ENCODE data around the gene LRRC30. TPM values are rescaled to one million over a fixed set of nuclear protein-coding genes. Genes with fewer than 3 reads are reported as not detected.

Gene LRRC30
- polyA plus RNA-seq (2013, experiment 1 of 2): not detected
- not detected for polyA plus RNA-seq (2013, experiment 2 of 2)

DNA sequence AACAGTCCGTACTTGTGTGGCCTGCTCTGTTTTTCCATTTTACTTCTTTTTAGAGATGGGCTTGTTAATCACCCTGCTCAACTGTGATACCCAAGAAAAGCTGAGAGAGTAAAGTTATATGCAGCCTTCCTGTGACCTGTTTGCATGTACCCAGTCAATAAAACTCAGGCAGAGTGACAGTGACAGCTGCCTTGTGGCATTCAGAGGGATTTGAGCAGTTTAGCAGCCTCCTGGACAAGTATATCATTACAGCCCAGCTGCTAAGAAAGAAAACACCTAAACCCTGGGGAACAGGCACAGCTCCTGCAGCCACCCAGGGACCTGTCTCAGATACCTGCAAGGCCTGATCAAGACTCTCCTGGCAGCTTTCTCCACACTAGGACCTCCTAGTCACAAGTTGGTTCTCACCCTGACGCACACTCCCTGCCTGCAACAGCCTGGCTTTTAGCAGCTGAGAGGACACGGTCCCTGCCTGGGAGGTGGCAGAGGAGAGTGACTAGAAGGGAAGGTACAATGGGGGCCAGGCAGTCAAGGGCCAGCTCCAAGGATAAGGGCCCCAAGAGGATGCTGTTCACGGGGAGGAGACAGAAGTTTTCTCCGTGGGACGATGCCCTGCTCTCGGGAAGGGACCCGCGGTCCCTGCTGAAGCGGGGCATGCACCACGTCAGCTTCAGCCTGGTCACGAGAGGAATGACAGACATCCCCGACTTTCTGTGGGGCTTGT is at the start of gene LRRC30:
LRRC30 (plus strand) TSS at position 464 of the 724 bp plus-strand sequence; CDS start at position 514, 50 bp downstream.
- H3K18ac ChIP-seq (ENCODE audit: low read length): peak within 1 kb of the TSS; percentile 76
- no peak within 1 kb of the TSS for H3K27ac ChIP-seq (replicated peaks; ENCODE audit: low read length)
- no peak within 1 kb of the TSS for H2AFZ ChIP-seq (ENCODE audit: low read length)
- H4K8ac ChIP-seq (ENCODE audit: low read depth, low read length): no peak within 1 kb of the TSS
- no peak within 1 kb of the TSS for H3K4me2 ChIP-seq (ENCODE audit: insufficient read depth, low read length, poor library complexity, severe bottlenecking)
- WGBS, 2 donors (ENCODE audit: extremely low coverage in 2 of 2, insufficient read length in 2 of 2, insufficient replicate concordance in 1 of 2): no CpG with 5 or more reads among the region's 13 CpGs
- no peak within 1 kb of the TSS for H3K9ac ChIP-seq (ENCODE audit: low read depth, low read length, poor library complexity)
- peaks cover 0 to 4% of the 10 kb centered on the region in 2 donors for H3K9me3 ChIP-seq (replicated peaks in 1 of 2; ENCODE audit: control insufficient read depth in 2 of 2, insufficient read depth in 1 of 2, low read depth in 1 of 2, low read length in 2 of 2)
- peaks cover 0 to 4% of the 10 kb centered on the region in 2 donors for H3K4me1 ChIP-seq (ENCODE audit: control insufficient read depth in 2 of 2, insufficient read depth in 1 of 2, low read depth in 1 of 2, low read length in 2 of 2)
- peak within 1 kb of the TSS; percentile 26 for H3K23ac ChIP-seq (ENCODE audit: low read depth, low read length, poor library complexity)
- H3K79me1 ChIP-seq (ENCODE audit: low read depth, low read length): no peaks in the 10 kb centered on the region
- no peak within 1 kb of the TSS for H3K4me3 ChIP-seq (ENCODE audit: low read length in 2 of 2)
- peak within 1 kb of the TSS; percentile 5 for H2BK5ac ChIP-seq (ENCODE audit: low read length)
- peaks cover 0 to 9% (median 0%) of the 10 kb centered on the region in 3 experiments for H3K27me3 ChIP-seq (ENCODE audit: control insufficient read depth in 3 of 3, insufficient read depth in 3 of 3, low read depth in 1 of 3, low read length in 3 of 3)
- no peak within 1 kb of the TSS for H3K14ac ChIP-seq (ENCODE audit: low read length)
- H2AK5ac ChIP-seq (ENCODE audit: low read depth, low read length): peak within 1 kb of the TSS; percentile 74
- no peak within 1 kb of the TSS for H2BK120ac ChIP-seq (ENCODE audit: low read depth, low read length)
- peak within 1 kb of the TSS; percentile 50 for H2BK15ac ChIP-seq (ENCODE audit: low read length)
- H4K91ac ChIP-seq (ENCODE audit: low read depth, low read length, poor library complexity): peak within 1 kb of the TSS; percentile 13
- H3K36me3 ChIP-seq (replicated peaks in 1 of 2; ENCODE audit: control insufficient read depth in 2 of 2, insufficient read depth in 2 of 2, low read length in 2 of 2): no peaks in the 10 kb centered on the region
- no peak for DNase-seq (ENCODE audit: low spot score)
- H3K4ac ChIP-seq (ENCODE audit: low read length): no peak within 1 kb of the TSS
- peak within 1 kb of the TSS; percentile 84 for H2BK12ac ChIP-seq (ENCODE audit: low read length)

DNA sequence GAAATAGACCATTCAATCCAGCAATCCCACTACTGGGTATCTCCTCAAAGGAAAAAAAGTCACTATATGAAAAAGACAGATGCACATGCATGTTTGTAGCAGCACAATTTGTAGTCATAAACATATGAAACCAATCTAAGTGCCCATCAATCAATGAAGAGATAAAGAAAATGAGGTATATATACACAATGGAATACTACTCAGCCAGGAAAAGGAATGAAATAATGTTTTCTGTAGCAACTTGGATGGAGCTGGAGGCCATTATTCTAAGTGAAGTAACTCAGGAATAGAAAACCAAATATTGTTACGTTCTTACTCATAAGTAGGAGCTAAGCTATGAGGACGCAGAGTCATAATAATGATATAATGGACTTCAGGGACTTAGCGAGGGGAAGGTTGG is 45.2 kb upstream of the LRRC30 start:
- H3K4me2 ChIP-seq (ENCODE audit: insufficient read depth, low read length, poor library complexity, severe bottlenecking): no peak overlapping the region
- no peak overlapping the region for H3K23ac ChIP-seq (ENCODE audit: low read depth, low read length, poor library complexity)
- H3K14ac ChIP-seq (ENCODE audit: low read length): no peak overlapping the region
- WGBS, 2 donors (ENCODE audit: extremely low coverage in 2 of 2, insufficient read length in 2 of 2, insufficient replicate concordance in 1 of 2): no CpG with 5 or more reads among the region's 3 CpGs
- no peak overlapping the region for H3K27ac ChIP-seq (replicated peaks; ENCODE audit: low read length)
- no peak overlapping the region for H4K8ac ChIP-seq (ENCODE audit: low read depth, low read length)
- peaks cover 0 to 2% (median 0%) of the 10 kb centered on the region in 3 experiments for H3K27me3 ChIP-seq (ENCODE audit: control insufficient read depth in 3 of 3, insufficient read depth in 3 of 3, low read depth in 1 of 3, low read length in 3 of 3)
- no peak overlapping the region for H3K18ac ChIP-seq (ENCODE audit: low read length)
- H2BK120ac ChIP-seq (ENCODE audit: low read depth, low read length): no peak overlapping the region
- H2AFZ ChIP-seq (ENCODE audit: low read length): no peak overlapping the region
- no peaks in the 10 kb centered on the region for H3K4me1 ChIP-seq (ENCODE audit: control insufficient read depth in 2 of 2, insufficient read depth in 1 of 2, low read depth in 1 of 2, low read length in 2 of 2)
- no peak overlapping the region for H2BK5ac ChIP-seq (ENCODE audit: low read length)
- no peaks in the 10 kb centered on the region for H3K9me3 ChIP-seq (replicated peaks in 1 of 2; ENCODE audit: control insufficient read depth in 2 of 2, insufficient read depth in 1 of 2, low read depth in 1 of 2, low read length in 2 of 2)
- no peak for DNase-seq (ENCODE audit: low spot score)
- H3K36me3 ChIP-seq (replicated peaks in 1 of 2; ENCODE audit: control insufficient read depth in 2 of 2, insufficient read depth in 2 of 2, low read length in 2 of 2): no peaks in the 10 kb centered on the region
- no peak overlapping the region for H3K9ac ChIP-seq (ENCODE audit: low read depth, low read length, poor library complexity)
- no peak overlapping the region for H3K4ac ChIP-seq (ENCODE audit: low read length)
- no peak overlapping the region for H2AK5ac ChIP-seq (ENCODE audit: low read depth, low read length)
- no peak overlapping the region for H3K4me3 ChIP-seq (ENCODE audit: low read length in 2 of 2)
- no peak overlapping the region for H2BK12ac ChIP-seq (ENCODE audit: low read length)
- no peaks in the 10 kb centered on the region for H3K79me1 ChIP-seq (ENCODE audit: low read depth, low read length)
- no peak overlapping the region for H4K91ac ChIP-seq (ENCODE audit: low read depth, low read length, poor library complexity)
- no peak overlapping the region for H2BK15ac ChIP-seq (ENCODE audit: low read length)

DNA sequence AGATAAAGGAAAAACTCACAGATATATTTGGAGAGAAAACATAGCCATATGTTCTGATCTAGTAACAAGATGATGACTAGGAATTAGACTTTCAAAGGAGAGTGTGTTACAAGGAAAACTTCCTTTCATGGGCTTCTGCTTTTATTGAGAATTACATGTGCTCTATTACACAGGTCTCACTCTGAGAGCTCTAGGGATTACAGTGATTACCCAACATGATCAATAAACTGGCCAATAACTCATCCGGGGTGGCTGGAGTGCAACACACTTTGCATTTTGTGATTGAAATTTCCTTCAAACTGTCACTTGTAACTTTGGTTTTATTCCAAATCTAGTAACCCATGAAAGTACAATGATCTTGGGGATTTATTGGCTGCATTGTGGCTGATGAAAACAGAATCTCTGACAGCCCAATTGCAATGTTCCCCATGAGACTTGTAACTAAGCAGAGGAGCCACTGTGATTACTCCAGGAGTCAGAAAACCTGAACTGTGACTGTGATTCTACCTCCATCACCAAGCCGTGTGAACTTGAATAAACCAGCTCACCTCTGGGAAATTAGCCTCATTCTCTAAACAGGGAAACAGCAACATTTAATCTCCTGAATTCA is 40.2 kb upstream of the LRRC30 start:
- DNase-seq (ENCODE audit: low spot score): no peak
- no peak overlapping the region for H3K27ac ChIP-seq (replicated peaks; ENCODE audit: low read length)
- no peaks in the 10 kb centered on the region for H3K79me1 ChIP-seq (ENCODE audit: low read depth, low read length)
- no peak overlapping the region for H3K4ac ChIP-seq (ENCODE audit: low read length)
- H3K9me3 ChIP-seq (replicated peaks in 1 of 2; ENCODE audit: control insufficient read depth in 2 of 2, insufficient read depth in 1 of 2, low read depth in 1 of 2, low read length in 2 of 2): no peaks in the 10 kb centered on the region
- H3K36me3 ChIP-seq (replicated peaks in 1 of 2; ENCODE audit: control insufficient read depth in 2 of 2, insufficient read depth in 2 of 2, low read length in 2 of 2): no peaks in the 10 kb centered on the region
- H3K27me3 ChIP-seq (ENCODE audit: control insufficient read depth in 3 of 3, insufficient read depth in 3 of 3, low read depth in 1 of 3, low read length in 3 of 3): no peaks in the 10 kb centered on the region
- no peak overlapping the region for H3K4me3 ChIP-seq (ENCODE audit: low read length in 2 of 2)
- H2BK15ac ChIP-seq (ENCODE audit: low read length): no peak overlapping the region
- H2BK12ac ChIP-seq (ENCODE audit: low read length): no peak overlapping the region
- H2AFZ ChIP-seq (ENCODE audit: low read length): no peak overlapping the region
- no peak overlapping the region for H4K91ac ChIP-seq (ENCODE audit: low read depth, low read length, poor library complexity)
- no CpG with 5 or more reads among the region's 2 CpGs for WGBS, 2 donors (ENCODE audit: extremely low coverage in 2 of 2, insufficient read length in 2 of 2, insufficient replicate concordance in 1 of 2)
- no peak overlapping the region for H2AK5ac ChIP-seq (ENCODE audit: low read depth, low read length)
- no peak overlapping the region for H3K18ac ChIP-seq (ENCODE audit: low read length)
- H3K23ac ChIP-seq (ENCODE audit: low read depth, low read length, poor library complexity): no peak overlapping the region
- H2BK120ac ChIP-seq (ENCODE audit: low read depth, low read length): no peak overlapping the region
- no peak overlapping the region for H3K9ac ChIP-seq (ENCODE audit: low read depth, low read length, poor library complexity)
- H4K8ac ChIP-seq (ENCODE audit: low read depth, low read length): no peak overlapping the region
- H3K14ac ChIP-seq (ENCODE audit: low read length): no peak overlapping the region
- H3K4me2 ChIP-seq (ENCODE audit: insufficient read depth, low read length, poor library complexity, severe bottlenecking): no peak overlapping the region
- no peaks in the 10 kb centered on the region for H3K4me1 ChIP-seq (ENCODE audit: control insufficient read depth in 2 of 2, insufficient read depth in 1 of 2, low read depth in 1 of 2, low read length in 2 of 2)
- no peak overlapping the region for H2BK5ac ChIP-seq (ENCODE audit: low read length)

DNA sequence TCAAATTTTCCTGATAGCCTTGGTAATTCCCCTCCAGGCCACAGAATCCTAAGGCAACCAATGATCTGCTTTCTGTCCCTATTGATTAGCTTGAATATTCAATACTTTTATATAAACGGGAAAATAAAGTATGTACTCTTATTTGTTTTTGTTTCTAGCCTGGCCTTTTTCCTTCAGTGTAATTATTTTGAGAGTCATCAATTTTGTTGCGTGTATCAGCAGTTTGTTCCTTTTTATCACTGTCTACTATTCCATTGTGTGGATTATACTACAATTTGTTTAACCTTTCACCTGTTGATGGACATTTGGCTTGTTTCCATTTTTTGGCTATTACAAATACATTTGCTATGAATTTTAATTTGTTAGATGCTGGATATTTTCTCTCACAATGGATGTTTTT is 39.2 kb upstream of the LRRC30 start:
- H2BK15ac ChIP-seq (ENCODE audit: low read length): no peak overlapping the region
- no peak overlapping the region for H2BK5ac ChIP-seq (ENCODE audit: low read length)
- H4K8ac ChIP-seq (ENCODE audit: low read depth, low read length): no peak overlapping the region
- no peak overlapping the region for H2BK12ac ChIP-seq (ENCODE audit: low read length)
- no peak overlapping the region for H3K4ac ChIP-seq (ENCODE audit: low read length)
- H3K27ac ChIP-seq (replicated peaks; ENCODE audit: low read length): no peak overlapping the region
- no peak overlapping the region for H3K18ac ChIP-seq (ENCODE audit: low read length)
- no CpG with 5 or more reads among the region's 2 CpGs for WGBS, 2 donors (ENCODE audit: extremely low coverage in 2 of 2, insufficient read length in 2 of 2, insufficient replicate concordance in 1 of 2)
- H4K91ac ChIP-seq (ENCODE audit: low read depth, low read length, poor library complexity): no peak overlapping the region
- no peaks in the 10 kb centered on the region for H3K4me1 ChIP-seq (ENCODE audit: control insufficient read depth in 2 of 2, insufficient read depth in 1 of 2, low read depth in 1 of 2, low read length in 2 of 2)
- no peak overlapping the region for H2AK5ac ChIP-seq (ENCODE audit: low read depth, low read length)
- H3K14ac ChIP-seq (ENCODE audit: low read length): no peak overlapping the region
- H3K79me1 ChIP-seq (ENCODE audit: low read depth, low read length): no peaks in the 10 kb centered on the region
- no peak overlapping the region for H3K23ac ChIP-seq (ENCODE audit: low read depth, low read length, poor library complexity)
- H3K36me3 ChIP-seq (replicated peaks in 1 of 2; ENCODE audit: control insufficient read depth in 2 of 2, insufficient read depth in 2 of 2, low read length in 2 of 2): no peaks in the 10 kb centered on the region
- no peak overlapping the region for H3K9ac ChIP-seq (ENCODE audit: low read depth, low read length, poor library complexity)
- no peak overlapping the region for H3K4me3 ChIP-seq (ENCODE audit: low read length in 2 of 2)
- no peak overlapping the region for H2BK120ac ChIP-seq (ENCODE audit: low read depth, low read length)
- H3K9me3 ChIP-seq (replicated peaks in 1 of 2; ENCODE audit: control insufficient read depth in 2 of 2, insufficient read depth in 1 of 2, low read depth in 1 of 2, low read length in 2 of 2): no peaks in the 10 kb centered on the region
- H3K27me3 ChIP-seq (ENCODE audit: control insufficient read depth in 3 of 3, insufficient read depth in 3 of 3, low read depth in 1 of 3, low read length in 3 of 3): no peaks in the 10 kb centered on the region
- H3K4me2 ChIP-seq (ENCODE audit: insufficient read depth, low read length, poor library complexity, severe bottlenecking): no peak overlapping the region
- DNase-seq (ENCODE audit: low spot score): no peak
- H2AFZ ChIP-seq (ENCODE audit: low read length): no peak overlapping the region
